H9 (cell line): ENCODE data around the gene SPTLC1. TPM values are rescaled to one million over a fixed set of nuclear protein-coding genes. Genes with fewer than 3 reads are reported as not detected.

Source experiments
- DNase-seq: peaks from one replicate; pipeline ENCODE4 v3.0.0-alpha.2; 2017
- H2AFZ ChIP-seq: one replicate; pipeline ENCODE4 v1.6.1; 2013; ENCODE audit warnings: mild to moderate bottlenecking, low read length, control low read depth, moderate library complexity
- H2AK5ac ChIP-seq: 2 replicates; pipeline ENCODE4 v1.6.1; 2013; ENCODE audit warnings: low read length, control low read depth, mixed read lengths; ENCODE audit not compliant: insufficient read length
- H2BK120ac ChIP-seq: one replicate; pipeline ENCODE4 v1.6.1; 2013; ENCODE audit warnings: low read depth, mild to moderate bottlenecking, low read length, control low read depth, inconsistent platforms; ENCODE audit not compliant: poor library complexity, severe bottlenecking
- H2BK12ac ChIP-seq: 2 replicates; pipeline ENCODE4 v1.6.1; 2013; ENCODE audit warnings: low read length, control low read depth, mixed read lengths, low read depth; ENCODE audit not compliant: insufficient read length
- H2BK15ac ChIP-seq: 2 replicates; pipeline ENCODE4 v1.6.1; 2013; ENCODE audit warnings: low read depth, low read length, control low read depth
- H2BK20ac ChIP-seq: one replicate; pipeline ENCODE4 v1.6.1; 2013; ENCODE audit warnings: low read depth, mild to moderate bottlenecking, low read length, control low read depth, inconsistent platforms; ENCODE audit not compliant: poor library complexity, severe bottlenecking
- H2BK5ac ChIP-seq: 2 replicates; pipeline ENCODE4 v1.6.1; 2013; ENCODE audit warnings: low read length, control low read depth, mixed read lengths; ENCODE audit not compliant: insufficient read length
- H3K14ac ChIP-seq: 2 replicates; pipeline ENCODE4 v1.6.1; 2013; ENCODE audit warnings: low read length, control low read depth; ENCODE audit not compliant: insufficient read depth
- H3K18ac ChIP-seq: 2 replicates; pipeline ENCODE4 v1.6.1; 2013; ENCODE audit warnings: low read depth, mild to moderate bottlenecking, mixed read lengths, low read length, control low read depth; ENCODE audit not compliant: insufficient read length
- H3K23ac ChIP-seq: 2 replicates; pipeline ENCODE4 v1.6.1; 2013; ENCODE audit warnings: low read length, control low read depth, mixed read lengths, low read depth; ENCODE audit not compliant: insufficient read length
- H3K23me2 ChIP-seq: 2 replicates; pipeline ENCODE4 v1.6.1; 2013; ENCODE audit warnings: low read depth, mild to moderate bottlenecking, mixed read lengths, low read length, control low read depth; ENCODE audit not compliant: insufficient read length, poor library complexity, severe bottlenecking
- H3K27ac ChIP-seq: 2 replicates; pipeline ENCODE4 v1.5.1; 2013; ENCODE audit warnings: low read length, control low read depth, mixed read lengths, low read depth; ENCODE audit not compliant: insufficient read length
- H3K27me3 ChIP-seq: 2 replicates; pipeline ENCODE4 v1.6.1; 2013; ENCODE audit warnings: low read length, control low read depth, inconsistent platforms; ENCODE audit not compliant: insufficient read depth
- H3K4ac ChIP-seq: 2 replicates; pipeline ENCODE4 v1.6.1; 2013; ENCODE audit warnings: low read depth, mild to moderate bottlenecking, control low read depth, inconsistent platforms, low read length, moderate library complexity
- H3K4me1 ChIP-seq: 2 replicates; pipeline ENCODE4 v1.6.1; 2013; ENCODE audit warnings: low read length, control low read depth, inconsistent platforms; ENCODE audit not compliant: insufficient read depth
- H3K4me2 ChIP-seq: 2 replicates; pipeline ENCODE4 v1.6.1; 2013; ENCODE audit warnings: low read length, control low read depth, mixed read lengths; ENCODE audit not compliant: insufficient read length, insufficient read depth
- H3K56ac ChIP-seq: 2 replicates; pipeline ENCODE4 v1.6.1; 2013; ENCODE audit warnings: low read depth, mild to moderate bottlenecking, mixed read lengths, low read length, control low read depth; ENCODE audit not compliant: insufficient read length
- H3K79me1 ChIP-seq: 2 replicates; pipeline ENCODE4 v1.6.1; 2013; ENCODE audit warnings: low read depth, mild to moderate bottlenecking, moderate library complexity, low read length, control low read depth, inconsistent platforms; ENCODE audit not compliant: insufficient read depth, poor library complexity, severe bottlenecking
- H3K79me2 ChIP-seq: 2 replicates; pipeline ENCODE4 v1.6.1; 2013; ENCODE audit warnings: low read length, control low read depth, inconsistent platforms; ENCODE audit not compliant: insufficient read depth
- H3K9ac ChIP-seq: 2 replicates; pipeline ENCODE4 v1.6.1; 2013; ENCODE audit warnings: low read length, control low read depth, mixed read lengths; ENCODE audit not compliant: insufficient read length; ENCODE audit errors: extremely low read depth
- H3K9me3 ChIP-seq: one replicate; pipeline ENCODE4 v1.6.1; 2013; ENCODE audit warnings: low read depth, low read length, inconsistent platforms; ENCODE audit not compliant: control insufficient read depth
- H3T11ph ChIP-seq: one replicate; pipeline ENCODE4 v1.6.1; 2013; ENCODE audit warnings: mild to moderate bottlenecking, low read length, control low read depth, inconsistent platforms
- H4K20me1 ChIP-seq: one replicate; pipeline ENCODE4 v1.6.1; 2013; ENCODE audit not compliant: control insufficient read depth, insufficient read length, insufficient read depth
- H4K5ac ChIP-seq: 2 replicates; pipeline ENCODE4 v1.6.1; 2013; ENCODE audit warnings: low read depth, mild to moderate bottlenecking, mixed read lengths, low read length, control low read depth; ENCODE audit not compliant: insufficient read length
- H4K8ac ChIP-seq: replicated peaks from 2 replicates; pipeline ENCODE4 v1.6.1; 2013; ENCODE audit warnings: low read length, control low read depth, mixed read lengths, low read depth; ENCODE audit not compliant: insufficient read length
- H4K91ac ChIP-seq: 2 replicates; pipeline ENCODE4 v1.6.1; 2013; ENCODE audit warnings: low read depth, mild to moderate bottlenecking, moderate library complexity, mixed read lengths, low read length, control low read depth; ENCODE audit not compliant: insufficient read length
- H3K27ac Mint-ChIP-seq, 3 experiments: 2 replicates in 2 of 3; 3 replicates in 1 of 3; pipeline ENCODE4 v1.8.0; 2020 to 2021; ENCODE audit warnings: mixed read lengths in 3 of 3, mild to moderate bottlenecking in 1 of 3, moderate library complexity in 1 of 3
- H3K27me3 Mint-ChIP-seq: 2 replicates; pipeline ENCODE4 v1.8.0; 2021; ENCODE audit warnings: low read depth, mild to moderate bottlenecking, moderate library complexity, mixed read lengths
- H3K36me3 Mint-ChIP-seq, 3 experiments: 2 replicates in 2 of 3; 3 replicates in 1 of 3; pipeline ENCODE4 v1.8.0; 2020 to 2021; ENCODE audit warnings: low read depth in 3 of 3, mixed read lengths in 3 of 3; ENCODE audit not compliant: insufficient read depth in 1 of 3
- H3K4me1 Mint-ChIP-seq, 2 experiments: 2 replicates each; pipeline ENCODE4 v1.8.0; 2020; ENCODE audit warnings: mixed read lengths in 2 of 2
- H3K4me3 Mint-ChIP-seq, 2 experiments: 2 replicates in 1 of 2; 3 replicates in 1 of 2; pipeline ENCODE4 v1.8.0; 2020 to 2021; ENCODE audit warnings: mild to moderate bottlenecking in 2 of 2, mixed read lengths in 2 of 2, moderate library complexity in 1 of 2
- H3K9me3 Mint-ChIP-seq, 2 experiments: 2 replicates in 1 of 2; 3 replicates in 1 of 2; pipeline ENCODE4 v1.8.0; 2020; ENCODE audit warnings: mild to moderate bottlenecking in 2 of 2, mixed read lengths in 2 of 2, moderate library complexity in 1 of 2
- WGBS: extraction: QIAGEN DNeasy Blood & Tissue Kit; methylation state at CpG from one replicate; pipeline ENCODE4 v1.1.7; 2013; ENCODE audit warnings: missing lambda C conversion rate, low lambda C conversion rate, mixed read lengths; ENCODE audit not compliant: insufficient read length; ENCODE audit errors: extremely low coverage; 5-methylcytosine and 5-hydroxymethylcytosine counted together
- total RNA-seq: library from RNA; stranded (reverse); gene quantifications from 2 replicates; pipeline ENCODE4 v1.2.1, GENCODE V29; 2021
- TF ChIP-seq, protein P1 (sequence below): fragments of 200-600 bp; sonication (generic); conservative IDR thresholded peaks from 3 replicates; pipeline ENCODE4 v1.8.0; 2021; ENCODE audit warnings: antibody characterized with exemption, mild to moderate bottlenecking

The SPTLC1 gene
- total RNA-seq, 1 experiment from 2014 or later: 73.5 TPM

DNA sequence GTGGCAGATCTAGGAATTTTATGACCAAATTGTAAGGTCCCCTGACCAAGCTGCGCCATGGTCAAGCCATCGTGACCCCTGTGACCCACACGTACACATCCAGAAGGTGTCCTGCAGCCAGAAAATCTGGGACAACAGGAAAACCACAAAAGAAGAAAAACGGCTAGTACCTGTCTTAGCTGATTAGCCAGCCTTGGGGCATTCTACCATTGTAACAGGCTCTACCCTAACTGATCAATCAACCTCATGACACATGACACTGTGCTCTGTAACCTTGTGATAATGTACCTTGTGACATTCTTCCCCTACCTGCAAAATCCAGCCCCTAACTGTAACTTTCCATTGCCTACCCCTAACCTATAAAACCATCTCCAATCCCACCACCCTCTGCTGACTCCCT lies 43.6 kb downstream of the SPTLC1 start:
- H3K23me2 ChIP-seq: no peaks in the 10 kb centered on the region
- no CpG with 5 or more reads among the region's 4 CpGs for WGBS
- peaks cover 23 to 39% (median 26%) of the 10 kb centered on the region in 3 experiments for H3K36me3 Mint-ChIP-seq

More for the DNA sequence above, 43.6 kb downstream of the SPTLC1 start:
- no peak for DNase-seq
- no peaks in the 10 kb centered on the region for H3K9me3 ChIP-seq
- H3K79me2 ChIP-seq: no peaks in the 10 kb centered on the region
- H3T11ph ChIP-seq: no peak overlapping the region
- H2BK5ac ChIP-seq: no peak overlapping the region
- Mint-ChIP-seq H3K4me3 (no peak overlapping the region), H3K27ac (peak overlapping the region in 2 of 3 experiments; percentile 4 to 55; a peak in 3 of 7 replicates), H3K9me3 (no peaks in the 10 kb centered on the region), H3K27me3 (no peaks in the 10 kb centered on the region), H3K4me1 (no peaks in the 10 kb centered on the region)
- H3K56ac ChIP-seq: no peak overlapping the region
- H3K4me1 ChIP-seq: no peaks in the 10 kb centered on the region
- no peak overlapping the region for H2AFZ ChIP-seq
- H3K23ac ChIP-seq: no peak overlapping the region
- no peak overlapping the region for H2AK5ac ChIP-seq
- no peak overlapping the region for H3K14ac ChIP-seq
- H2BK20ac ChIP-seq: no peak overlapping the region
- no peak overlapping the region for H3K18ac ChIP-seq
- H3K4me2 ChIP-seq: no peak overlapping the region
- no peaks in the 10 kb centered on the region for H3K27me3 ChIP-seq
- no peak overlapping the region for H3K4ac ChIP-seq
- TF ChIP-seq, protein P1, sequence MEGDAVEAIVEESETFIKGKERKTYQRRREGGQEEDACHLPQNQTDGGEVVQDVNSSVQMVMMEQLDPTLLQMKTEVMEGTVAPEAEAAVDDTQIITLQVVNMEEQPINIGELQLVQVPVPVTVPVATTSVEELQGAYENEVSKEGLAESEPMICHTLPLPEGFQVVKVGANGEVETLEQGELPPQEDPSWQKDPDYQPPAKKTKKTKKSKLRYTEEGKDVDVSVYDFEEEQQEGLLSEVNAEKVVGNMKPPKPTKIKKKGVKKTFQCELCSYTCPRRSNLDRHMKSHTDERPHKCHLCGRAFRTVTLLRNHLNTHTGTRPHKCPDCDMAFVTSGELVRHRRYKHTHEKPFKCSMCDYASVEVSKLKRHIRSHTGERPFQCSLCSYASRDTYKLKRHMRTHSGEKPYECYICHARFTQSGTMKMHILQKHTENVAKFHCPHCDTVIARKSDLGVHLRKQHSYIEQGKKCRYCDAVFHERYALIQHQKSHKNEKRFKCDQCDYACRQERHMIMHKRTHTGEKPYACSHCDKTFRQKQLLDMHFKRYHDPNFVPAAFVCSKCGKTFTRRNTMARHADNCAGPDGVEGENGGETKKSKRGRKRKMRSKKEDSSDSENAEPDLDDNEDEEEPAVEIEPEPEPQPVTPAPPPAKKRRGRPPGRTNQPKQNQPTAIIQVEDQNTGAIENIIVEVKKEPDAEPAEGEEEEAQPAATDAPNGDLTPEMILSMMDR: no peak
- no peaks in the 10 kb centered on the region for H4K20me1 ChIP-seq
- H2BK12ac ChIP-seq: no peak overlapping the region
- H3K79me1 ChIP-seq: no peaks in the 10 kb centered on the region
- no peak overlapping the region for H2BK120ac ChIP-seq
- H4K8ac ChIP-seq: no peak overlapping the region
- H3K27ac ChIP-seq: no peak overlapping the region
- H4K91ac ChIP-seq: no peak overlapping the region
- no peak overlapping the region for H2BK15ac ChIP-seq
- H3K9ac ChIP-seq: no peak overlapping the region
- H4K5ac ChIP-seq: no peak overlapping the region
